Right ventricle myocardium inferior (tissue), 1 donor: ENCODE measurements around the gene PLA2G4E. TPM values are rescaled to one million over a fixed set of nuclear protein-coding genes. Genes with fewer than 3 reads are reported as not detected.

ENCODE experiments used
- ATAC-seq: fragments of 200-7000 bp; cut with Tn5 transposase; one replicate; pipeline ENCODE4 v1.9.1; 2020; ENCODE audit warnings: mild to moderate bottlenecking, moderate library complexity
- DNase-seq: peaks from one replicate; pipeline ENCODE4 v3.0.0; 2021; ENCODE audit errors: missing footprints
- intact Hi-C: fragments of 100-400 bp; cut with DNase I; formaldehyde crosslinking; loops from one replicate; pipeline ENCODE4 v1.11.0; 2022
- total RNA-seq: library from RNA; stranded (reverse); fragmentation: NEBNext Ultra II Directional; extraction: Animal tissue kit (Norgen Biotek cat#: 25700); gene quantifications from one replicate; pipeline ENCODE4 v1.2.1, GENCODE V29; 2021
- donor health status: DM: no; HTN: yes; CAD: no; lungs with severe emphysema.

Gene PLA2G4E
- total RNA-seq, 1 donor from 2014 or later, result 0.05 TPM

- DNase-seq, result no peak
- intact Hi-C loops, result no loop called here
- no peak for ATAC-seq
Measured at GRCh38 chr15:42033214-42033873, 12.5 kb upstream of the PLA2G4E start.

GRCh38 chr15:42032376-42033213, 11.8 kb upstream of the PLA2G4E start:
- intact Hi-C loops, result no loop called here
- DNase-seq (no peak), ATAC-seq (no peak)

GRCh38 chr15:42031198-42031915, 10.5 kb upstream of the PLA2G4E start:
- DNase-seq (no peak), ATAC-seq (no peak)
- intact Hi-C loops, result no loop called here

- intact Hi-C loops, result no loop called here
- ATAC-seq (no peak), DNase-seq (no peak)
Measured at GRCh38 chr15:42027521-42027920, 6.7 kb upstream of the PLA2G4E start.

GRCh38 chr15:42024303-42024702, 3.5 kb upstream of the PLA2G4E start:
- ATAC-seq, result no peak

GRCh38 chr15:42021593-42021992, 751 bp upstream of the PLA2G4E start:
- ATAC-seq, result no peak
- intact Hi-C loops, result no loop called here
- DNase-seq, result no peak

More at GRCh38 chr15:42024303-42024702, 3.5 kb upstream of the PLA2G4E start:
- no peak for DNase-seq
- intact Hi-C loops, result no loop called here

- peak; percentile 79 for DNase-seq
- intact Hi-C loops, result no loop called here
- ATAC-seq, result peak; percentile 90
Measured at GRCh38 chr15:42018306-42019224, 2.3 kb downstream of the PLA2G4E start.

DNA sequence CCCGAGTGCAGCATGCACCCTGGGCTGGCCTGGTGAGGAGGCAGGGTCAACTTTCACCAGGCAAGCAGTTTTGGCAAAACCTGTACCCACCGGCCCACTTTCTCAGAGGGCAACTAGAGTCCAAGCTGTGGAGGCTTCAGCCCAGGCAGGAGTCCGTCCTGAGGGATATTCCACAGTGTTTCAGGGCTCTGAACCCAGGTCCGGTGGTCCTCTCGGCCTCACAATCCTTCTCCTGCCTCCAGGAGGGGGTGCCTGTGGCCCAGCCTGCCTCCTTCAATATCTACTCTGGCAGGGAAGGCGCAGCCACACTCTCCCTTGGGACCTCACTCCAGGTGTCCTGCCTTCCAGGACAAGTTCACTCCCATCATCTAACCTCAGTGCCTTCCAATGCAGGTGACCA, 3.9 kb downstream of the PLA2G4E start:
- intact Hi-C loops, result no loop called here
- ATAC-seq, result no peak
- DNase-seq, result no peak

- intact Hi-C loops, result no loop called here
- no peak for DNase-seq
- ATAC-seq, result no peak
Measured at GRCh38 chr15:42014406-42014805, 6.4 kb downstream of the PLA2G4E start.

DNA sequence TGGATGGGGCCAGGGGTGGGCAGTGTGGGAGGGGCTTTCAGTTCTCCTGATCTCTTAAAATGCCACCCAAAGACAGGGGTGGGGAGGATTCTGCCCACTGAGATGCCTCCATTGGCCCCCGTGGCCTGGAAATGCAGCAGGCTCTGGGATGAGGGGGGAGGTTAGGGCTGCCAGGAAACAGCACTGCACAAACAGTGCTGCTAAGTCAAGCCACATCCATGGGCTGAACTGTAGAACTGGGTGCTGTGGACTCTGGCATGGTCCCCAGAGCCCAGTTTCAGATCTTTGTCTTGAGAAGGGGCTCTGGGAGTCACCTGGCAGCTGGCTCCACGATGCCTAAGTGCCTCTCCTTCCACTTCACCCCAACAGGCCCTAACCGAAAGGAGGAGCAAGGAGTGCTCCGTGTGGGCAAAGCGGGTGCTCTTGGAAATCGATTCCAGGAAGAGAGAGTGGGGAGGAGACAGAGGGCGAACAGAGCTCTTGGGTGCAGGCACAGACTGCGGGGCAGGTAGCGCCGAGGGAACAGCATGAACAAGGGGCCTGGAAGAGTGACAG, 7.8 kb downstream of the PLA2G4E start:
- DNase-seq (no peak), ATAC-seq (no peak)
- intact Hi-C loops, result no loop called here

DNA sequence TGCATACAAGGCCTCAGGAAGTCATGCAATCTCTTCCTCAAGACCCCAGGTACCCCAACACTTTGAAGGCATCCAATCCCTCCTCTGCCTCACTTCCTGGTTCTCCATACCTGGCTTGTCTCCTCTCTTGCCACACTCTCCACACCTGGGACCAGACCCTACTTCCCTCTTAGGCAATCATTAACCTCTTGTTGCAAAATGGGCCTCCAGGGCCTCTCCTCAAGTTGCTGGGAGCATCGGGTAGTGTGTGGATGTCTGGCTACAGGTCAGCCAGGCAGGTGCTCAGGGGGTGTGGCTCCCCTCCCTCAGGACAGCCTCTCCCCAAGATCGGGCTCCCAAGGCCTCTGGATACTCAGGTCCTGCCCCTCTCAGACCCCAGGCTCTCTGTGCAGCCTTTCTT, 8.6 kb downstream of the PLA2G4E start:
- DNase-seq (no peak), ATAC-seq (no peak)
- intact Hi-C loops, result no loop called here

- ATAC-seq (no peak), DNase-seq (no peak)
- intact Hi-C loops, result no loop called here
Measured at GRCh38 chr15:42011074-42011473, 9.8 kb downstream of the PLA2G4E start.

DNA sequence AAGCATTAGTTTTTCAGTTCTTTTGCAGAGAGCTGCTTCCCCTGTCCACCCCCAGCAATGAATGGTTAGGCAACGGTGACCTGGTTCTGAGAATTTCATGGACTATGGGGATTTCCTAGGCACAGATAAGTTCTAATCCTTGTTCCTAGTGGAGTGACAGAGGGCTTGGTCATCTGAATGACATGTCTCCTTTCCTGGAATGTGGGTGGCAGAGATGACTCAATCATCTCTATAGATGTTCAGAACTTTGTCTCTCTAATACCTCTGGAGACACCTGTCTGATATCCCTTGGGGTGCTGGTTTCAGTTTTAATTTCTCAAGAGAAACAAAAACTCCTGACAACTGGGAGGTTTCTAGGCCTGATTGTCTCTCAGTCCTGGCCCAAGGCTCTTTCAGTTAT, 10.4 kb downstream of the PLA2G4E start:
- intact Hi-C loops, result no loop called here
- ATAC-seq (no peak), DNase-seq (no peak)

DNA sequence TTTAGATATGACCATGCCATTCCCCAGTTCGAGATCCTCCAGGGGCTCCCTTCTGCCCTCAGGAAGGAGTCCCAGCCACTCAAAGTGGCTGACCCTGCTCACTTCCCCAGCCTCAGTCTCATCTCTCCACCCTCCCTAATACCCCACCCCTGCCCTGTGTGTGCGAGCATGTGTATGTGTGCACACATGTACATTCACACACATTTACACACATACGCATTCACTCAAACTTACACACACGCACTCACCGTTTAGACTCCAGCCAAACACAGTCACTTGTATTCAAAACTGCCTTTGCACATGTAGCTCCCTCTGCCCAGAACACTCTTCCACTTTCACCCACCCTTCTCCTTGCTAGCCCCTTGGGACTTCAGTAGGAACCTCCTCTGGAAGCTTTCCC, 11.4 kb downstream of the PLA2G4E start:
- ATAC-seq, result no peak
- intact Hi-C loops, result no loop called here
- DNase-seq, result peak; percentile 3

DNA sequence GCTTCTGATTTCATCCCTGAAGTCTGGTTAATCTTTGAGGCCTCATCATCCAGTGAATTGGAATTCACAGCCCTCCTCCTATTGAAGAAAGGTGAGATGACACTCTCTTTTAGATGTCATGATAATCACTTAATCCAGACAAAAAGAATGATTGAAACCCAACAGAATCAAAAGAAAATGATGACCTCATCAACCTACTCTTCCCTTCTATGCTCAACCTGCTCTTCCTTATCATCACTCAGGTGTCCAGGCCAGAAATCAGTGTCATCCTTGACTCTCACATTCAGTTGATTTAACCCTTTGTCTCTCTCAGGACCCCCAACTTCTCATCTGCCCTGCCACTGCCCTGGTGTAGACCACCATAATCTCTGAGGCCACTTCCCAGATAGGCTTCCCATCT, 11.8 kb downstream of the PLA2G4E start:
- ATAC-seq (no peak), DNase-seq (no peak)
- intact Hi-C loops, result no loop called here

- intact Hi-C loops, result no loop called here
- ATAC-seq (no peak), DNase-seq (no peak)
Measured at GRCh38 chr15:42007386-42007785, 13.5 kb downstream of the PLA2G4E start.

DNA sequence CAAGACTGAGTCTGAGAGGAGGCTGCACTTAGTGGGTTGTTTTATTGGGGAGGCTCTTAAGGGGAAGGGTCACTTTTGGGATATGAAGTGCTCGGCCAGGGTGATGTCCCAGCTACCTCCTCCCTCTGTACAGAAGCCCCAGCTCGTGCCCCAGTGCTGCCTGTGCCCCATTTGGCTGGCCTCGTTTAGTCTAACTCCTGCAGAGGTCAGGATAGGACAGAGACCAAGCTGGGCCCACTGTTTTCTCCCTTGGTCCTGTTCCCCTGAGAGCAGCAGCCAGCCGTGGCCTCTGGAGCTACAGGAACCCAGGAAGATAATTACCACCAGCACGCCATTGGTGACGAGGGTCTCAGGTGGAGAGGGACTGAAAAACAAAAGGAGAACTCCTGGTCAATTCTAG, 18.5 kb downstream of the PLA2G4E start:
- intact Hi-C loops, result no loop called here
- peak; percentile 67 for ATAC-seq

GRCh38 chr15:42001236-42001635, 19.6 kb downstream of the PLA2G4E start:
- ATAC-seq (no peak), DNase-seq (no peak)
- intact Hi-C loops, result no loop called here

More for the DNA sequence above, 18.5 kb downstream of the PLA2G4E start:
- no peak for DNase-seq
